ENCODE data around the gene PPP1R9A.
"Not testable (repeated sequence)": the region's sequence is repeated elsewhere in the genome, so short reads cannot be mapped to it uniquely, and the experiment has no call there.

The PPP1R9A gene

DNA sequence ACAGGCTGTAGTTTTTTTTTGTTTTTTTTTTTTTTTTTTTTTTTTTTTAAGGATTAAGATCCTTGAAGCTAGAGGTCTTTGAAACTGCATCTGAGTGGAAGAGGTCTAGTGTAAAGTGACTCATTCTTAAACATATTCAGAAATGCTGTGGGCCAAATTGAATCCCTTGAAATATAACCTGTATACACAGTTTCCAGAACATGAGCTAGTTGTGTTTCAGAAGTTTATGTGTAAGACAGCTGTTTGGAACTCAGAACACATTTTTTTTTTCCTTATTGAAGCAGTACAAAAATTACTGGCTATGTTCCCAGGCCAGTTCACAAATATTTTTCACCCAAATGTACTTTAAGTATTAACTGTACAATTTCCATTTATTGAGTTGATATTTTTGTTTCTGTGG is 67.9 kb downstream of the PPP1R9A start:
- DNase-seq (ENCODE audit: low spot score): peak; percentile 53

DNA sequence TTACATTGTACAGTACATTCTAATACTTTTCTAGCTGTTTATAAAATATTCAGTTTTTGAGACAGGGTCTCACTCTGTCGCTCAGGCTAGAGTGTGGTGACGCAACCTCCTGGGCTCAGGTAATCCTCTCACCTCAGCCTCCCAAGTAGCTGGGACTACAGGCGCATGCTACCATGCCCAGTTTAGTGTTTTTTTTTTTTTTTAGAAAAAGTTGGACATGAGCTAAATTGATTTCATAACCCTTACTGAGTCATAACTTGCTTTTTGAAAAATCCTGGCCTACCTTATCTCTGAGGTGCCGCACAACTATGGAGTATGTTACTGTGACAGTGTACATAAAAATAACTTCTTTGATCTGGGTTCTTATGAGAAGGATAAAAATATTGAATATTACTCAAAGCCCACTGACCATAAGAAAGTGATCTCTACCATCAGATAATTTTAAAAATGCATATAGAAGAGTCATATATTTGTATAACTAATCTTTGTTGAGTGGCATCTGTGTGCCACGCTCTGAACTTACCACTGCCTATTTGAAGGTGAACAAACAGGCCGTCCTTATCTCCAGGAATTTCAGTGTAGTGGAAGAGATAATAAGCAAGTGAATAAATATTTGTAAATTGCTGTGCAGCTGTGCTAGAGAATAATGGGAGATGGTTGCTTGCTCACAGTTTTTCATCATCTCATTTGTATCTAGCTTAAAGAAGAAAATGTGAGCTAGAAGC is 73.2 kb downstream of the PPP1R9A start:
- DNase-seq (ENCODE audit: low spot score): no peak

- no peak for DNase-seq (ENCODE audit: low spot score)
Measured at GRCh38 chr7:94995921-94996320, 88.5 kb downstream of the PPP1R9A start.

DNA sequence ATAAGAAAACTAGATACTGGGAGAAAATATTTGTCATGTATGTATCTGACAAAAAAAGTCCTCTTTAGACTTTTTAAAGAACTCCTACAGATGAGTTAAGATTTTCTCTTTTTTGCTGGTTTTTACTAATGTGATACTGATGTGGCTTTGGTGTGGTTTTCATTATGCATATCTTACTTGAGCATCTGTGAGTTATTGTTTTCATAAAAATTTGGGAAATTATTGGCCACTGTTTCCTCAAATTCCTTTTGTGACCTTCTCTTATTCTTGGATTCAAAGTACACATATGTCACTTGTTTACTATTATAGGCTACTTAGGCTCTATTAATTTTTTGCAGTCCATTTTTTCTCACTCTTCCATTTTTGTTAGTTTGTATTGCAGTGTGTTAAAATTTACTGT is 89.0 kb downstream of the PPP1R9A start:
- no peak for DNase-seq (ENCODE audit: low spot score)

DNA sequence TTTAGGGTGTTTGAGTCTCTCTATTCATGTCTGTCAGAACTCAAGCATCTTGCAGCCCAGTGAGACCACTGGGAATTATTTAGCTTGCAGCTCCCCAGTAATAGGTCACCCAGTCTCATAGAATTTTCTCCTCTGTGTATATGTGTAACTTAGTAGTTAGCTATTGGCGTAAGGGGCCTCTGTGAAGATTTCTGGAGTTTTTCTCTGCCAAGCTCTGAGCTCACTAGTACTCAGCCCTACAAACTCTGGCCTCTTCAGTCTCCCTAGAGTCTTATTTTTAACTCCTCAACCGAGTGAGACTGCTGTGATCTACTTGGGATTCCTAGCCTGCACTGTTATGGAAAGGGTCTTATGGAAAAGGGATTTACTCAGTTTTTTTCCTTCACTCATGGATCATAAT is 90.2 kb downstream of the PPP1R9A start:
- no peak for DNase-seq (ENCODE audit: low spot score)

DNA sequence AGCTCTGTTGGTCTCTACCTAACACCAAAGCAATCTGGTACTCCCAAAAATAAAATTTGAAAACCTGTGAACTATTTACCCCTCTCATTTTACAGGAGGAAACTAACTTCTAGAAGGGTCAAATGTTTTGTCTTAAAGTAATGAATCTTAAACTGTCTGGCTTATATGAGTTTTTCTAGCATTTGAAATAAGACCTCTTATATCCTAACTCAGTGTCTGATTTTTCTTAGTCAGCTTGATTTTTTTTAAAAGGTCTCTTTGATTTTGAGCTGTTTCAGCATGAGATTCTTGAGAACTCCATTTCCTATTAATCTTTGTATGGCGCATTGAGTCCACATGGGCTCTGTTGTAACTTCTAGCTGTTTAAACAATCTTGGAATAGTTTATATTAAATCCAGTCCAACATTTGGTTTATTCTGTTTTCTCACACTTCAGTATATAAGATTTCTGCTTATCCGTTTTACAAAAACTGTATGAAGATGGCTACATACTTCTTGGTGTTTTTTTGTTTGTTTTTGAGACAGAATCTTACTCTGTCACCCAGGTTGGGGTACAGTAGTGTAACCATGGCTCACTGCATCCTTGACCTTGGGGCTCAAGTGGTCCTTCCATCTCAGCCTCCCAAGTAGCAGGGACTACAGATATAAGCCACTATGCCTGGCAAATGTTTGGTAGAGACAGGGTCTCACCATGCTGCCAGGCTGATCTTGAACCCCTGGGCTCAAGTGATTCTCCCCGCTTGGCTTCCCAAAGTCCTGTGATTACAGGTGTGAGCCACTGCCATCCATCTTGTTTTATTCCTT is 91.1 kb downstream of the PPP1R9A start:
- DNase-seq (ENCODE audit: low spot score): no peak

- DNase-seq (ENCODE audit: low spot score): no peak
Measured at GRCh38 chr7:94999069-94999351, 91.6 kb downstream of the PPP1R9A start.

- DNase-seq (ENCODE audit: low spot score): not testable (repeated sequence)
Measured at GRCh38 chr7:94999601-95000000, 92.2 kb downstream of the PPP1R9A start.

DNA sequence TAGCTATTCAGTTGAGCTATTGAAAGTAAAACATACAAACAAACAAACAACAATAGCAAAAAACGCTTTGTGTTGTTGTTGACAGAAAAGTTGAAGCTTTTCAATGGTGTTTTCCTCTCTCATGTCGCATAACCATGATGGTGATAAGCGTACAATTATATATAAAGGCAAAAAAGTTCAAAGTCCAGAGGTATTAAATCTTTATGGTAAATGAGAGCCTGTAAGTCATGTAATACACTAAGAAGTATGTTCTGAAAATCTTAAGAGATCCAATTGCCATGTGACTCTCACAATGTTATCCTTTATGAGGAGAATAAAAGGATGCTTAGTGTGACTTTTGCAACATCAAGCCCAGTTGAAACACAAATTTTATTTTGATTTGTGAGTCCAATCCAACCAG is 93.9 kb downstream of the PPP1R9A start:
- no peak for DNase-seq (ENCODE audit: low spot score)

DNA sequence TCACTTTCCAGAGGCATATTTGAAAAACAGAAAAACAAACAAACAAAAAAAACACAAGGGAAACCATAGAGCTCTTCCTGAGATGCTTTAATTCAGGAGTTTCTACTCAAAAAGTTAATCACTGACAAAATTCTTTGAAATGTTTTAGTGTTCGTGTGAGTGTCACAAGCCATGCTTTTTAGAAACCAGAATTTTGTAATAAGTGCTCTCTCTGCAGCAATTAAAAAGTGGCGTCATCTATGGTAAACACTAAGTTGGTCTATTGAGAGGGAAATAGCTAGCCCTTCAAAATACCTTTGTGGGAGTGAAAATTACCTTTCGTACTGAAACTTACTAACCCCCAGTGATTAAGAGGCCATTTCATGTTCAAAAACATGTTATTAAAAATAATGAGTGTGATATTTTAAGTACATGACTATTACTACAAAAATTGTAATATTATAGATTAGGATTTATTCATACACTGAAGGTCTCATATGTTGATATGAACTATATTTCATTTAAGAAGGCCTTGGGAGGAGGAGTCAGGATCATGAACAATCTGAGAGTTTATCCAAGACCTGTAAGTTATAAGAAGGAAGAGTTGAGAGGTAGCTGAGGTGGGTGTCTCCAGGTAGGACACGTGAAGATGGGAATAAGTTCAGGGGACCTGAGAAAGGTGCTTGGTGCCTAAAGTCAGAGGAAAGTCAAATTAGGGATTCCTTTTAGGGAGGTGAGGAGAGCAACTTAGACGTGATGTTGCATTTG is 94.6 kb downstream of the PPP1R9A start:
- DNase-seq (ENCODE audit: low spot score): no peak

- no peak for DNase-seq (ENCODE audit: low spot score)
Measured at GRCh38 chr7:95002775-95003174, 95.4 kb downstream of the PPP1R9A start.

- no peak for DNase-seq (ENCODE audit: low spot score)
Measured at GRCh38 chr7:95004618-95005247, 97.3 kb downstream of the PPP1R9A start.

GRCh38 chr7:95006010-95006409 is 98.6 kb downstream of the PPP1R9A start:
- DNase-seq (ENCODE audit: low spot score): no peak

DNA sequence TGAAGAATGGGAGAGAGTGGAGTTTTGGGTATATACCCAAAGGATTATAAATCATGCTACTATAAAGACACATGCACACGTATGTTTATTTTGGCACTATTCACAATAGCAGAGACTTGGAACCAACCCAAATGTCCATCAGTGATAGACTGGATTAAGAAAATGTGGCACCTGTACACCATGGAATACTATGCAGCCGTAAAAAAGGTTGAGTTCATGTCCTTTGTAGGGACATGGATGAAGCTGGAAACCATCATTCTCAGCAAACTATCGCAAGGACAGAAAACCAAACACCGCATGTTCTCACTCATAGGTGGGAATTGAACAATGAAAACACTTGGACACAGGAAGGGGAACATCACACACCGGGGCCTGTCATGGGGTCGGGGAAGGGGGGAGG is 101.4 kb downstream of the PPP1R9A start:
- not testable (repeated sequence) for DNase-seq (ENCODE audit: low spot score)

GRCh38 chr7:95011146-95011928 is 103.9 kb downstream of the PPP1R9A start:
- DNase-seq (ENCODE audit: low spot score): no peak

DNA sequence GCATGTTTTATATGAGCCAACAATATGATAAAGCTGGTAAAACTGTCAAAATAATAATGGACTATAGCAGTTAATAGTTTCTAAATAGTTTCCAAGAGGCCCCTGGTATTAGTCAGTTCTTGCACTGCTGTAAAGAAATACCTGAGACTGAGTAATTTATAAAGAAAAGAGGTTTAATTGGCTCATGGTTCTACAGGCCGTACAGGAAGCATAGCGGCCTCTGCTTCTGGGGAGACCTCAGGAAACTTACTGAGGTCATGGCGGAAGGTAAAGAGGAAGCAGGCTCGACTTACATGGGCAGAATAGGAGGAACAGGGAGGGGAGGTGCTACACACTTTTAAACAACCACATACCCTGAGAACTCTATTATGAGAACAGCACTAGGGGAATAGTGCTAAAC is 104.6 kb downstream of the PPP1R9A start:
- DNase-seq (ENCODE audit: low spot score): no peak

- DNase-seq (ENCODE audit: low spot score): no peak
Measured at GRCh38 chr7:95018021-95018420, 110.6 kb downstream of the PPP1R9A start.

DNA sequence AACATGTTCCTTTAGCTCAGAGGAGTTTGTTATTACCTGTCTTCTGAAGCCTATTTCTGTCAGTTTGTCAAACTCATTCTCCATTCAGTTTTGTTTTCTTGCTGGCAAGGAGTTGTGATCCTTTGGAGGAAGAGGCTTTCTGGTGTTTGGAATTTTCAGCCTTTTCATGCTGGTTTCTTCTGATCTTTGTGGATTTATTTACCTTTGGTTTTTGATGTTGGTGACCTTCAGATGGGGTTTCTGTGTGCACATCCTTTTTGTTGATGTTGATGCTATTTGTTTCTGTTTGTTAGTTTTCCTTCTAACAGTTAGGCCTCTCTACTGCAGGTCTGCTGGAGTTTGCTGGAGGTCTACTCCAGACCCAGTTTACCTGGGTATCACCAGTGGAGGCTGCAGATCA is 118.6 kb downstream of the PPP1R9A start:
- DNase-seq (ENCODE audit: low spot score): no peak

GRCh38 chr7:95026421-95027072 is 119.2 kb downstream of the PPP1R9A start:
- DNase-seq (ENCODE audit: low spot score): no peak

DNA sequence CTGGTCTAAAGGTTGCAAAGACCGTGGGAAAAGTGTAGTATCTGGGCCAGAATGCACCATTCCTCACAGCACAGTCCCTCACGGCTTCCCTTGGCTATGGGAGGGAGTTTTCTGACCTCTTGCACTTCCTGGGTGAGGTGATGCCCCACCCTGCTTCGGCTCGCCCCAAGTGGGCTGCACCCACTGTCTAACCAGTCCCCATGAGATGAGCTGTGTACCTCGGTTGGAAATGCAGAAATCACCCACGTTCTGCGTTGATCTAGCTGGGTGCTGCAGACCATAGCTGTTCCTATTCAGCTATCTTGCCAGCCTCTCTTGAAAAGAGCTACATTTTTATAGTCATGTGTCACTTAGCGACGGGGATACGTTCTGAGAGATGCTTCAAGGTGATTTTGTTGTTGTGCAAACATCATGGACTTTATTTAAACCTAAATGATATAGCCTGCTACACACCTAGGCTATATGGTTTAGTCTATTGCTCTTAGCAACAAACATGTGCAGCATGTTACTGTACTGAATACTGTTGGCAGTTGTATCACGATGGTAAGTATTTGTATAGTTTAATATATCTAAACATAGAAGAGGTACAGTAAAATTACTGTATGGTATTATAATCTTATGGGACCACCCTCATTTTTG is 120.0 kb downstream of the PPP1R9A start:
- no peak for DNase-seq (ENCODE audit: low spot score)

DNA sequence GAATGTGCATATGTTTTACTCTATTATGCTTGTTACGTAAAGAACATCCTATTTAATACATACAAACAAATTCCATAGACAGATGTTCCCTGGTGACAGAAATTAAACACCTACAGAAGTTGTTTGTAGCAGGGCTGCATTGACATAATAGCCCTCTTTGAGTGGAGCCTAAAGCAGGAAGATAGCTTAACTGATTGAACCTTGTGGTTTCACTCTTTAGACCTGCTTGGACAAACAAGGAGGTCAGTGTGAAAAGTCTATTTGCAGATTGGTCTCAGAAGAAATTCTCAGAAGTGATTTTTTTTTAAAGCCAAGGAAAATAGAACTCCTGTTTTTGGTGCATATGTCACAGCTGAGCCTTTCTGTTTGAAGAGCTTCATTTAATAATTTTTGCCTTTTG is 121.3 kb downstream of the PPP1R9A start:
- DNase-seq (ENCODE audit: low spot score): peak; percentile 93
